ENCODE measurements around the gene AGAP2.
A peak's percentile ranks its signal among the peaks of the same experiment; 100 is the strongest.

Gene AGAP2

DNA sequence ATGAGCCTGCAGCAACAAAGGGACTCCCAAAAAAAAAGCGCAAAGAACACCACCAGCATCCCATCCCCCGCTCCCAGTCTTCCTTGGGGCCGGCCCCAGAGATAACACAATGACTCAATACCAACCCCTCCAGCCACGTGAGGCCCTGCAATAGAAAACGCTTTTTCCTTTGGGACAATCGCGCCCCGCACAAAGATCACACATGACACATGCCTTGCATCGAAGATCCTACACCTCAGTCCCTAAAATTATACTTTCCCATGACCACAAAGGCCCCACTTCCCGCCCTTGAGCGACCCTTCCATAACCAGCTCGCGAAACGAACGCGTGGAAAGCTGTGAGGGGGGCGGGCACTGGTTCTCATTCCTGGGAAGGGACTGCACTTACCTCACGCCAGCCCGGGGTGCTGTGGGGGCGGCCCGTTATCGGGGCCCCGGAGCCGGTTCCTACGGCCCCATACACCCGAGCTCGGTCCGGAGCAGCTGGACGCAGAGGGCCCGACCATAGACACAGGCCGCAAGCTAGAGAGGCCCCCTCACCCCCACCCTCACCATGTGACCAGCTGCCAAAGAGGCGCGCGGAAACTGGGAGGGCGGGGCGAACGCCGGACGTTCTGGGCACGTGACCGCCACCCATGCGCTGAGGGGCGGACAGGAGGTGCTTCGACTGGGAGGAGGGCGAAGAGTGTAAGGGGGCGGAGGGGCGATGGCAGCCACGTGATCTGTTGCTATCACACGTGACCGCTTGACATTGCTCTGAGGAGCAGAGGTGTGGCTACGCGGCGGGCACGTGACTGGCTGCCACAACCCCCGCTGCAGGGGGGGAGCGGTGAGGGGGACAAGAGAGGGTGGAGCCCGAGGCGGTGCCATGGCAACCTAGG is 13.5 kb upstream of the AGAP2 start, which contains the start of gene CDK4:
Gene CDK4 (minus strand): TSS at position 523 of the 880 bp plus-strand sequence. CDS start 593 bp downstream, outside the sequence.
- DNase-seq, result peak; percentile 100

GRCh38 chr12:57751432-57751787 is 12.9 kb upstream of the AGAP2 start:
- DNase-seq, result no peak

GRCh38 chr12:57750561-57751431 is 12.3 kb upstream of the AGAP2 start:
- DNase-seq, result no peak

DNA sequence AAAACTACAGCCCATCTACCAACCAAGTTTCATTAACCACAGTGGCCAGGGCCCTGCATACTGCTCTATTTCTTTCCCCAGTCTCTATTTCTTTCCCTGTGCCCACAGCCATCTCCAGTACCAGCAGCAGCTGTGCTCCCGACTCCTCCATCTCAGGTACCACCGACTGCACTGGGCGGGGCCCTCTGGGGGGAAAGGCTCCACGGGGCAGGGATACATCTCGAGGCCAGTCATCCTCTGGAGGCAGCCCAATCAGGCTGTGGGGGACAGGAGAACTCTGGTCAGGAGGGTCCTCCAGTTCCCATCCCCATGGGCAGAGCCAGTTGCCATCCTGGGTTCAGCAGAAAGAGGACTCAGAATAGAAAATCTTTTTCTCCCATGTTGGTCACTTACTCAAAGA is 10.5 kb upstream of the AGAP2 start:
- no peak for DNase-seq

DNA sequence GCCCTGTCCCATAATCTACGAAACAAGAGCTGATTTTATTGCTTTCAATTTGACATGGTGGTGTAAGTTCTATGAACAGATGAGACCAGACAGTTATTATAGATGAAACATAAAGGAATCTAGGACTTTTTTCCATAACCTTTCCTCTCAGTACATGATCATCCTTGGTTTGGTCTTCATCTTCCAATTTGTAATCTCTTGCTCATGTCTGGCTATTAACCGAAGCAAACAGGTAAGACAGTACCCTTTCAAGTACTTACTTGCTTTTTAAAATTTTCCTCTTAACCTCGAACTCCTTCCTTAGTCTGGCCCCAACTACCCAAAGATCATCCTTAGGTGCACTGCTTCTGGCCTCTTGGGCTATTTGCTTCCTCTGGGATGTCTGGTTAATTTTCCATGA is 7.5 kb upstream of the AGAP2 start:
- DNase-seq, result no peak

DNA sequence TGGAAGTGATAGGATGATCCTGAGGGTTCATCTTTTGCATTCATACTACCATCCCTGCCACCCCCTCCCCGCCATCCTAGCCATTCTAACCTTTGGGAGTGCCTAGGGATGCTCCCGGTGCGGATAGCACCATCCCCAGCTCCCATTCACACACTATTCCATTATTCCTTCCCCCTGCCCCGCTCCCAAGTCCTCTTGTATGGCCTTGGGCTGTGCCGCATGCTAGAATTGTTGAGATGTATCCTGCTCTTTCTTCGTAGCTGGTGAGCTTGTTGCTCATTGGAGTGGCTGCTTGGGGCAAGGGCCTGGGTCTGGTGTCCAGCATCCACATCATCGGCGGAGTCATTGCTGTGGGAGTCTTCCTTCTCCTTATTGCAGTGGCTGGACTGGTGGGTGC is 6.9 kb upstream of the AGAP2 start:
- peak; percentile 40 for DNase-seq

DNA sequence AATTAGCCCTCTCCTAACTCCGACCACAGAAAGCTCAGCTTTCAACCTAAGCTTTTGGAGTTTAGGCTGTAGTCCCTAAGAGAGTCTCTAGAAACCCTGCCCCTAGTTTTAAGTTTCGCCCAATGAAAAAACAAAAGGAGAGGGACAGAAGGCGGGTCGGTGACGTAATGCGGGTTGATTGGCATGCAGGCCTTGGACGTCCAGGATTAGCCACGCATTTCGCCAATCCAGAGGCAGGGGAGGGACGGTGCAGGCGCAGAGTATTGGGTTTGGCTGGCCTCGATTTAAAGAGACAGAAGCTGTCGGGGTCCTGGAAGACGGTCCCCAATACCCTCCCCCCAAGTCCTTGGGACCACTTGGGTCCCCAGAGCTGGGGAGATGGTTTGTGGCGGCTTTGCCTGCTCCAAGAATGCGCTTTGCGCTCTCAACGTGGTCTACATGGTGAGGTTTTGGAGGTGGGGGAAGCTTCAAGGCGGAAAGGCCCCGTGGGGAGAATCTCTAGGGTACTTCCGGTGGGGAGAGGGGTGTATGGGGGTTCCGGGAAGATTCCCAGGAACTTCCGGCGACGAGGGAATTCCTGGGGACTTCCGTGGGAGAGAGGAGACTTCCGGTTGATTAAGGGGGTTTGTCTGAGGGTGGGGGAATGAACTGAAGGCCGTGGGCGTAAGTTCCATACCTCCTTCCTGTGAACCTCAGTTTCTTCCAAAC is 6.4 kb upstream of the AGAP2 start, which contains the start of gene TSPAN31:
Gene TSPAN31 (plus strand): TSS at position 263 of the 708 bp plus-strand sequence. CDS start 116 bp downstream, at position 379.
- DNase-seq, result peak; percentile 100

- DNase-seq, result no peak
These were observed 5.7 kb upstream of the AGAP2 start for GRCh38 chr12:57744194-57744776.

DNA sequence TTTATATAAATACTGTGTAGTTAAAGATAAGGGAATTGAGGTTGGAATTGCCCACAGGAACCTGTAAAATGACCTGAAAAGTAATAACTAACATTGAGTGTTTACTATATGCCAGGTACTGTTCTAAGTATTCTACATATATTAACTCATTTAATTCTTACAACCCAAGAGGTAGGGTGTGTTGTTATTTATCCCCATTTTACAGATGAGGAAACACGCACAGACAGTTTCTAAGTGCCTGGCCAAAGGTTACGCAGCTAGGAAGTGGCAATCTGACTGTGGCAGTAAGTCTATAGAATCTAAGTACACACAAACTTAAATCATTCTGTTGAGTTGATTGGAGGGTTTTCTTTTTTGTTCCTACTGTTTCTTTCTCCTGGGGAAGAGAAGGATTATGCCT is 5.2 kb upstream of the AGAP2 start:
- no peak for DNase-seq

GRCh38 chr12:57741844-57742738 is 3.5 kb upstream of the AGAP2 start:
- peak; percentile 87 for DNase-seq

GRCh38 chr12:57741413-57741789 is 2.9 kb upstream of the AGAP2 start:
- no peak for DNase-seq

GRCh38 chr12:57740656-57741412 is 2.3 kb upstream of the AGAP2 start:
- peak; percentile 73 for DNase-seq

DNA sequence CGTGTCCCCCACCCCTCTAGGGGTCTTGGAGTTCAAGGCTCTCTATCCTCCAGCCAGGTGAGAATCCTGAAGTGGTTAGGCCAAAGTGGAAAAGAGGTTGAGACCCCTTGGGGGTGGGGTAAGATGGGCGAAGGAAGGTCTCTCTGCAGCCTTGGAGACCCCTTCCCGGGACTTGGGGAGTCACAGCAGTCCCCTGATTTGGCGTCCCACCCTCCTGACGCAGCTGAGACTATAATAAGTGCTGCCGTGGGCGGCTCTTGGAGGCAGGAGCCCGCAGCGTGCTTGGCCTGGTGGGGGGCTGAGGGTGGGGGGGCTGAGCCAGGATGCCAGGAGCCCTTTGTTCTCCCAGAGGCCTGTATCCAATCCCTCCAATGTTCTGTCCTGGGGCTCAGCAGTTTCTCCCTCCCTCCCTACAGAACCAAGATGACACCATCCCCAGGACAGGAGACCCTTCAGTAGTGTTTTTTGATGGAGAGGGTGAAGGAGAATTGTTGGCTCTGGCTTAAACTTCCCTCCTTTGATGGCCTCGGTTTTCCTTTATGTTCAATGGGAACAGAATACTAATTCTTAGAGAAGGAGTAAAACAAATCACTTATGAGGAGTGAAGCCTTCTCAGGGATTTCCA is 1.5 kb upstream of the AGAP2 start:
- no peak for DNase-seq

DNA sequence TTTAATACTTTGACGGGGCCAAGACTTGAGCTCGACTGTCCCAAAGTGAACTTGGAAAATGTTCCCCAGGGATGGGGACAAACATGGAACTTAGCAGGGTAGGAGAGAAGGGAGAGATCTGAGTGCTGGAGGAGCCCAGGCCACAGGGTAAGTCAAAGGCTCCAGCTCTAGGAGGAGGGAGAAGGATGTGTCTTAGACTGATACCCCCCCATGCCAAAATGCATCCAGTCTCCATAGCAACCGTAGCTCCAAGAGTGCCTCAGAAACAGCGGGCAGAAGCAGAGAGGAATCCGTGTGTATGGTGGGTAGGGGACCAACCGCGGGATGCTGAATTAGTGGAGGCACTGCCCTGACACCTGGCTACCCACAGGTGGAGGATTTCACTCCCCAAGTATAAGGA is 845 bp upstream of the AGAP2 start:
- no peak for DNase-seq

DNA sequence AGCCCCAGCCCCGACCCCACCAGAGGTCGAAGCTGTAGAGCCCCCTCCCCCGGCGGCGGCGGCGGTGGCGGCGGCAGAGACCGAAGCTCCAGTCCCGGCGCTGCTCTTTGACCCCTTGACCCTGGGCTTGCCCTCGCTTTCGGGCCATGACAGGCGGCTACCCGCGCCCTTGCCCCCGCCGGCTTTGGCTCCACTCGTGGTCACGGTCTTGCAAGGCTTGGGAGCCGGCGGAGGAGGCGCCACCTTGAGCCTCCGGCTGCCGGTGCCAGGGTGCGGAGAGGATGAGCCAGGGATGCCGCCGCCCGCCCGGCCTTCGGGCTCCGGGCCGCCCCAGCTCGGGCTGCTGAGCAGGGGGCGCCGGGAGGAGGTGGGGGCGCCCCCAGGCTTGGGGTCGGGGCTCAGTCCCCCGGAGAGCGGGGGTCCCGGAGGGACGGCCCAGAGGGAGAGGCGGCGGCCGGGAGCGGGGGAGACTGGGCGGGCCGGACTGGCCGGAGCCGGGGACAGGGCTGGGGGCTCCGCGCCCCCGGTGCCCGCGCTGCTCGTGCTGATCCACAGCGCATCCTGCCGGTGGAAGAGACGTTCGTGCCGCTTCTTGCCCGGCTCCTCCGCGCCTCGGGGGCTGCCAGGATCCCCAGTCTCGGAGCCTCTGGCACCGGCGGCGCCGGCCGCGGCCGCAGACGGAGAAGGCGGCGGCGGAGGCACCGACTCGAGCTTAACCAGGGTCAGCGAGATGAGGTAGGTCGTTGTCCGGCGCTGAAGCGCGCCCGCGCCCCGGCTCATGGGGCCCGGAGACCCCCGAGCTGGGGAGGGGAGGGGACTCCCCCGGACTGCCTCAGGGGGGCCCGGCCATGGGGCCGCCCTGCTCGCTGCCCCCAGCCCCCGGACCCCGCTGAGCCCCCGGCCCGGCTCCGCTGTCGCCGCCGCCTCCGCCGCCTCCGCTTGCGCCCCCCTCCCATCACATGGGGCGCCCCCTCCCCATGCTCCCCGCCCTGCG is 778 bp downstream of the AGAP2 start:
- no peak for DNase-seq

GRCh38 chr12:57736741-57737466 is 1.6 kb downstream of the AGAP2 start:
- no peak for DNase-seq

DNA sequence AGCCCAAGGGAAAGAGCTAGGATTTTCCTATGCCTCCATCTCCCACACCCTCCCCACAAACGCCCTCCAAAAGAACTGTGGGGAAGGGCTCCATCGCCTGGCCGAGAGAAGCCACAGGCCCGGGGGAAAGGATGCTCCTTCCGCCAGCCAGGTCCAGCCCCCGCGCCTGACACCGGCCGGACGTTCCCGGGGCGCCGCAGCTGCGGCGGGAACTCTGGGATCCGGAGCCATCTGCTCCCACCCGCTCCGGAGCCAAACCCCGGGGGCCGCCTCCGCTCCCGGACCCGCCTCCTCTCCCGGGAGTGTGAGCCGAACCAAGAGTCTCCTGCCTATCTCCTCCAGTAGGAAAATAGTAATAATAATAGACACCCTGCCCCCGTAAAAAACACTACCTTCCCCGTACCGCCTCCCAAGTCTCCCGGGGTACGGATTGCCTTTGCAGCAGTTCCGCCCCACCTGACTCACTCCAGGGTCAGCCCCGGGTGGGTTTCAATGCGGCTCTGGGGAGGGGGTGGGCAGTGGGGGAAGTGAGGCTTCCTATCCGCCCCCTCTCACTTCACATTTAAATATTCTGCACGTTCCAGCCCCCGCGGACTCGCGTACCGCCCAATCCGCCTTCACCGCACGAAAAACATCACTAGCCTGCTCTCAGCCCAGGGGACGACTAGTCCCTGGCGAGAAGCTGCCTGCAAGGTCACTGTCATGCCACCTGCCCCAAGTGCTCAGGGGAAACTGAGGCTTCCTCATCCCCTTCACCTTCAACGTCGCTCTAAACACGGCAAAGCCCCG is 2.4 kb downstream of the AGAP2 start:
- no peak for DNase-seq
